Measurements from ENCODE around the gene E2F1.

- TF ChIP-seq CTCF (IDR thresholded peaks at IDR 0.05; ENCODE audit: low read depth, low read length, poor library complexity, severe bottlenecking) (no peak), EZH2phosphoT487 (IDR thresholded peaks at IDR 0.05; ENCODE audit: borderline replicate concordance, low read length) (no peak)
Observed at GRCh38 chr20:33707668-33708067, 21.5 kb upstream of the E2F1 start.

All from DOHH2 (cell line).